DLD1 (cell line): Measurements from ENCODE around the gene RABL3.
"Not testable (repeated sequence)": the region's sequence is repeated elsewhere in the genome, so short reads cannot be mapped to it uniquely, and the experiment has no call there.

ENCODE experiments used
- in situ Hi-C: cut with HindIII; loops from 2 replicates; pipeline ENCODE4 v1.10.0; 2017; ENCODE audit warnings: low sequenced_read_pairs

The RABL3 gene

GRCh38 chr3:120742198-120742848 is at the start of gene RABL3, which contains the start of gene GTF2E1:
Gene RABL3 (minus strand): TSS chr3:120742516. CDS start chr3:120742507, 9 bp downstream.
Gene GTF2E1 (plus strand): TSS chr3:120742744. CDS start chr3:120750553, 7,809 bp downstream.
- in situ Hi-C loops = no loop called here

DNA sequence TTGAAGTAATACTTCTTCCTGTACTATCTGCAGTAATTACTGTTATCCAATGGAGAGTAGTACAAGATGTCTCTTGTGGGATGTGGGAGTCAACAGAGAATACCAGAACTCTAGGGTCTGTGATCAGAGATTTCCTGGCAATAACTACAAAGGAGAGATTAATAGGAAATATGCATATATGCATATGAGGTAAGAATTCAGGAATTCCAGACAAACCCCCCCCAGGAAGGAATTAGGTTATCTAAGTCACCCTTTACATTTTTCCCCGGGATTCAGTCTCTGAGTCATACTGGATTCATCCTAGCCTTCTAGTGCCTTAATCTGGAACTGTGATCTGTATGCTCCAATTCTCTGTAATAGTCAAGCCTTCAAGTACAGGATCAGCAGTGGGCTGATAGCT is 49.6 kb upstream of the RABL3 start:
- in situ Hi-C loops = no loop called here

DNA sequence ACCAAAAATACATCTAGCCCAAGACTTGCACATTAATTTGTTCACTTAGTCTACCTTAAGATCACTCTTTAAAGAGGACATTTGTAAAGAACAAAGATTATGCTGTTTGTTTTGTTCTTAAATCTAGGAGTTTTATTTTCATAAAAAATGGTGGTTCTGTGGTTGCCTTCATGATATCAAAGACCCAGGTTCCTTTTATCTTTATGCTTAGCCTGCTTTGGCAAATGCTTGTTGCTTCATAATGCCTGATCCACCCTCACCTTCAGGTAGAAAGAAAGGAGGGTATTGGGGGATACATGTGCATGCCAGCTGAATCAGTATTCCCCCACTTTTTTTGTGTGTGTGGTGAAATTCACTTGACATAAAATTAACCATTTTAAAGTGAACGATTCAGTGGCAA is 48.7 kb upstream of the RABL3 start:
- in situ Hi-C loops = no loop called here

- in situ Hi-C loops = not testable (repeated sequence)
Measured at GRCh38 chr3:120785832-120786231, 43.5 kb upstream of the RABL3 start.

GRCh38 chr3:120780977-120781376 is 38.7 kb upstream of the RABL3 start:
- in situ Hi-C loops = no loop called here

DNA sequence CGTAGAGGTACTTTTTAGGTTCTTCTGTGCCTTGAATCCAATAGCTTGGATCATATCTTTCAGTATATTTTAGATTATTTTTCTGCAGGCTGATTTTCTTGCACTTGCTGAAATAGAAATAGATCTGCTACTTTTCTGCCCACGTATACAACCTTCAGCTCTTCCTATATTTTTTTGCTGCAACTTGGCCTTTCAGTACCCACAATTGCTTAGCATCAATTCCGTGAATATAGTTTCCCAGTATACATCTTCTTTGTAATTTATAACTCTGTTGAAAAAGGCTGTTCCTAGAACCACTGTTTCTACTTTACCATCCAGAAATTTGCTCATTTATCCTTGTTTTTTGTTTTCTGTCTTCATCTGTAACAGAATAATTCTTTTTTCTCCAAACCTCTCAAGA is 36.5 kb upstream of the RABL3 start:
- in situ Hi-C loops = no loop called here

GRCh38 chr3:120775411-120775810 is 33.1 kb upstream of the RABL3 start:
- in situ Hi-C loops = no loop called here

- in situ Hi-C loops = no loop called here
Measured at GRCh38 chr3:120773932-120774331, 31.6 kb upstream of the RABL3 start.

DNA sequence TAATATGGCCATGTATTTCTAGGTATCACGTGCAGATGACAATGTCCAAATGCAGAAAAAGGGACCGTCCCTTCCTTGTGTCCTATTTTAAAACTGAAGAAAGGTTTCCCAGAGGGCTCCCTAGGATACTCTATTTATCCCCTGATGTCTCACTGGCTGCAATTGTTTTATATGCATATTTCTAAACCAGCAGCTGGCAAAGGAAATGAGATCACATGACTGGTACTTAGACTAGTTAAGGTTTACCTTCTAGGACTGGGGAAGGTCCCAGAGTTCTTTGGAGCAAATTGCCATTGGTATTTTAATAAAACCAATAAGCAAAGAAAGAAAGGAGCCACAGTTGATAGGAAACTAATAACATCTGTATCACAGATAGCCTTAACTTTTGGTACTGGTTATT is 29.8 kb upstream of the RABL3 start:
- in situ Hi-C loops = no loop called here

DNA sequence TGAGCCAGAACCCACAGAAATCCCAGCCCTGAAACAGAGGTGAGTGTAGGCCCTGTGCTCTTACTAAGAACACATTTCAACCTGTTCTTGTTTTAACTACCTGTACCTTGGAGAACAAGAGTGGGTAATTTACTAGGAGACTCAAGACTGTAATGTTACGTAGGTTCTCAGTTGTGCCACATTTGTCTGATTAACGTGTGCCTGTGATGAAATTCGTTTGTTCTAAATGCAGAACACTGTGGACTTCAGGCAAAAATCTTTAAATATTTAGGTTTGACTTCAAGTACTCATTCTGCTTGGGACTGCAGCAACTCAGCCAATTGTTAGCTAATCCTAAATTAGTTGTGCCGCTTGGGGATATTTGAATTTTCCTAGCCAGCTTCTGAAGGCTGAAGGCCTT is 28.6 kb upstream of the RABL3 start:
- in situ Hi-C loops = no loop called here

GRCh38 chr3:120769436-120769835 is 27.1 kb upstream of the RABL3 start:
- in situ Hi-C loops = no loop called here

DNA sequence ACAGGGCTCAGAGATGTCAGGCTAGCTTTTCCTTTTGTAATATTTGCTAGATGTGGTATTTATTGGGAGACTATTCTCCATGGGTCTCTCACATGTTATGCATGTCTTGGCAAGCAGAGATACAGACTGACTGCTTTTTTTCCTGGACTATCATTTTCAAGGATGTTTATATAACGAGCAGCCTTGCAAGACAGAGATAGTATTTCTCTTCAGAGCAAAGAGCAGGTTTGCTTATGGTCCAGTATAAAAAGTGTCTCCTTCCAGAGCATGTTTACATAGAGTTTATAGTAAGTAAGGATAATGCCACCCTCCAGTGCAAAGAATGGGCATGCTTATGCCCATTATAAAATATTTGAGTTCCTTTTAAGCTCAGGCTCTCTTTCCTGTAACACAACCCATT is 24.8 kb upstream of the RABL3 start:
- in situ Hi-C loops = no loop called here

GRCh38 chr3:120766576-120766975 is 24.3 kb upstream of the RABL3 start:
- in situ Hi-C loops = no loop called here

DNA sequence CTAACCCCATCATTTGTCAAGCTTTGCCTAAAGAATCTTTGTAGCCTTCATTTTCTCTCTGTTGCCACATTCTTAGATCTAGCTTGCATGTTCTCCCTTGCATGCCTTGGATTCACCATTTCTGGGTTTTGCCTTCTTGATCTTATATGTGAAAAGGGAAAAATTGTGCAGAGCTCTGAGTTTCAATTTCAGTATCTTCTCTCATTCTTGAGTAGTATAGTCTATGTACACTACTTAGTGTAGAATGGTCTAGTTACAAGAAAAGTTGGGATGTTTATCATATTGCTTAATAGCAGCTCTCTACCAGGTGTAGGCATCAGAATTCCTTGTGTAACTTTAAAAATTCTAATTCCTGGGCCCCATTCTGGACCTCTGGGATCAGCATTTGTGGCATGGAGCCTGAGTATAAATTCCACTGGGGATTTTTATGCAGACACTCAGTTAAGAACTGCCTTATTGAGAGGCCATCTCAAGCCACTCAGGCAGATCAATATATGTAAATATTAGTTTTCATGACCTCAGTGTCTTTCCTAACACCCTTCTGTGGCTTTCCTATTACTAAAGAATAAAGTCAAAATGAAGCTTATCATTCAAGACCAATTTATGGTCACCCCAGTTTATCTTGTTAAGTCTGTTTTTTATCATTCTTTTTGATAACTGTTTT is 23.6 kb upstream of the RABL3 start:
- in situ Hi-C loops = no loop called here

DNA sequence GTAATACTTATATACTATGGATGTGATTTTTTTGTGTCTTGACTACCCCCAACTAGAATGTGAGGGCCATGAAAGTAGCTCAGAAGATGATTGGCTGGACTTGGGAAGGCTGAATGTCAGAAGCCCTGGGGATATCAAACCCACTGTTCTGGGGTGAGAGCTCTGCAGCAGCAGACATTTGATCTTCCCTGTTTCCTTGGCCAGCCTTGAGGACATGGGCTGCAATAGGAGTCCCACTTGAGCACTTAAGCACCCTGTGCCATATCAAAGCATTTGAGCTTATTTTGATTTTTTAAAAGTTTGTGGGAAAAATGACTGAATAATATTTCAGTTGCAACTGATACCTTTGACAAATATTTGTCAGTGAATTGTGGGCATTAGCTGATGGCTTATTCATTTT is 21.9 kb upstream of the RABL3 start:
- in situ Hi-C loops = no loop called here

- in situ Hi-C loops = no loop called here
Measured at GRCh38 chr3:120763601-120764000, 21.3 kb upstream of the RABL3 start.

DNA sequence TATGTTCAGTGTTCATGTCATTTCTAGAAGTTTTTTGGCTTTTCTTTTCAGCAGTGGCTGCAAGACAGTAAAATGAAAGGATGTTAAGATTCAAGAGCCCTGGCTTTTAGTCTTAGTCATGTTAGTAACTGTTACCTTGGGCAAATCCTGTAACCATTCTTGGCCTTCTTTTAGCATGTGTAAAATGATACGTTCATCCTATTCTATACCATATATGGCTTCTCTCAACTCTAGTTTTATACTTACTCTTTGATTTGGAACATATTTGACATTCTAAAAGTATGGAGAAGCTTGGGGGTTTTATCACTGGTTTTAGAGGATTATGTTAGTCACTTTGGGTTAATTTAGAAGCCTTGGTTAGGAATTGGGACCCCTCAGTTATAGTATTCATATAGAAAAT is 20.3 kb upstream of the RABL3 start:
- in situ Hi-C loops = no loop called here

DNA sequence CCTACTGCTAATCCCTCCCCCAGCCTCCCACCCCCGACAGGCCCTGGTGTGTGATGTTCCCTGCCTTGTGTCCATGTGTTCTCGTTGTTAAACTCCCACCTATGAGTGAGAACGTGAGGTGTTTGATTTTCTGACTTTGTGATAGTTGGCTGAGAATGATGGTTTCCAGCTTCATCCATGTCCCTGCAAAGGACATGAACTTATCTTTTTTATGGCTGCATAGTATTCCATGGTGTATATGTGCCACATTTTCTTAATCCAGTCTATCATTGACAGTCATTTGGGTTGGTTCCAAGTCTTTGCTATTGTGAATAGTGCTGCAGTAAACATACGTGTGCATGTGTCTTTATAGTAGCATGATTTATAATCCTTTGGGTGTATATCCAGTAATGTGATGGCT is 16.2 kb upstream of the RABL3 start:
- in situ Hi-C loops = not testable (repeated sequence)

GRCh38 chr3:120756061-120756460 is 13.7 kb upstream of the RABL3 start:
- in situ Hi-C loops = no loop called here

GRCh38 chr3:120753810-120754209 is 11.5 kb upstream of the RABL3 start:
- in situ Hi-C loops = no loop called here

DNA sequence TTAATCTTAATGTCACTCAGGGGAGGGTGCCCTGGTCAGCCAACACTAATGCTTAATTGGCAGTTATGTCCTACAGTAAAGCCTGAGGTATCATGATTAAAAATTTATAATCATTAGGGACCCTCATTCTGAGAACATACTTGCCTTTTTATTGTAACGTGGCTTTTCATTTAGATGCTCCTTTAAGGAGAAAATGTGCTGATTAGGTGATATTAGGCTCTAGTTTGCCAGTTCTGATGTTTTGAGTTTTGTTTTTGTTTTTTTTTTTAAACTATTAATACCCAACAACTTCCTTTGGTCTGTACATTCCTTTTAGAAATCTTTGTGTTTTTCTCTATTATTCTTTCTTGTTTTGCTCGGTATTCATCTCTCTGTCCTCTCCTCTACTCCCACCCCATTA is 10.5 kb upstream of the RABL3 start:
- in situ Hi-C loops = no loop called here

- in situ Hi-C loops = no loop called here
Measured at GRCh38 chr3:120752230-120752629, 9.9 kb upstream of the RABL3 start.

DNA sequence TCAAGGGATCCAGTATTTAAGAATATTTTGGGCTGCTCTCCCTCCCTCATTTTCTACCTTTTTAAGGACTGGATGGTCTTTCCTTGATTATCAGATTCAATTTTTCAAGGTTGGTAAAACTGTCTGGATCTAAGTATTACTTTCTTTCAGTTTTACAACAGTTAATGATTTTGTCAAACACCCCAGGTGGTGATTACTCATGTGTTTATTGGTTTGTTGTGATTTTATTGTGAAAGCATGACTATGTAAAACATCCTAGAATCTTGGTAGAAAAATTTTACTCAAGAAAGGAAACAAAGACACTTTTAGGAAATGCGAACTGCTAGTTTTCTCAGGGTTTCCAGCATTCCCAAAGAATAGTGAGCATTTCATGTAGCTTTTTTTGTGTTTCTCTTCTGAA is 7.5 kb upstream of the RABL3 start:
- in situ Hi-C loops = no loop called here
